ENCODE measurements around the gene PSMB10. TPM values are rescaled to one million over a fixed set of nuclear protein-coding genes. Genes with fewer than 3 reads are reported as not detected.

Gene PSMB10
- total and polyA plus RNA-seq, 2 of the 8 experiments (the other 6 are each of a cell fraction or from before 2014, with no cell fraction given) = 32.1 to 61.9 TPM

GRCh38 chr16:67892375-67892774, 44.3 kb downstream of the PSMB10 start:
- H3K79me1 ChIP-seq (ENCODE audit: low read depth, low read length) = peaks cover 13% of the 10 kb centered on the region; the same call in 1 of the 2 replicates
- FAIRE-seq = no peak
- no peak overlapping the region for H2BK12ac ChIP-seq (ENCODE audit: low read depth, low read length)
- H4K8ac ChIP-seq (ENCODE audit: extremely low read depth, insufficient read depth, low read length) = no peak overlapping the region
- H2AK5ac ChIP-seq (ENCODE audit: low read depth, low read length) = no peak overlapping the region
- H3K36me3 ChIP-seq (ENCODE audit: control insufficient read depth in 2 of 4, insufficient read depth in 4 of 4, low read length in 3 of 4) = no peaks in the 10 kb centered on the region
- no peak overlapping the region for H3K27ac ChIP-seq (ENCODE audit: low read depth, low read length)
- no peak overlapping the region for H3K4ac ChIP-seq (replicated peaks; ENCODE audit: insufficient read length, low read depth, low read length)
- no peak overlapping the region for H2BK15ac ChIP-seq (ENCODE audit: low read length)
- H3K9ac ChIP-seq (replicated peaks in 1 of 4; ENCODE audit: extremely low read depth in 1 of 4, low read depth in 3 of 4, low read length in 3 of 4) = peak overlapping the region in 2 of 4 experiments; percentile 8 to 55; a peak in 2 of 7 replicates
- H2BK5ac ChIP-seq (ENCODE audit: low read depth, low read length) = no peak overlapping the region
- H3K9me3 ChIP-seq (ENCODE audit: insufficient read depth in 2 of 2, low read depth in 1 of 2, low read length in 1 of 2) = no peaks in the 10 kb centered on the region
- H2BK120ac ChIP-seq (replicated peaks; ENCODE audit: low read depth, low read length) = peak overlapping the region; percentile 83
- H3K27me3 ChIP-seq (replicated peaks in 1 of 4; ENCODE audit: control insufficient read depth in 3 of 4, extremely low read depth in 1 of 4, insufficient read depth in 3 of 4, low read length in 3 of 4) = no peaks in the 10 kb centered on the region
- H4K20me1 ChIP-seq (replicated peaks in 1 of 2; ENCODE audit: control insufficient read depth in 1 of 2, insufficient read depth in 2 of 2, low read length in 2 of 2) = peaks cover 0 to 1% of the 10 kb centered on the region in 2 experiments
- CTCF ChIA-PET (ENCODE audit: partially characterized antibody) = interaction anchor here (1.3 to 21.8 kb wide), 4 partner anchors 9 to 148 kb away, joined by 3 to 623 read pairs (median 8); partner anchors contain the start of genes CTRL, LCAT and PSMB10
- H3K23me2 ChIP-seq (ENCODE audit: low read depth, low read length) = peaks cover 4% of the 10 kb centered on the region
- H3K14ac ChIP-seq (ENCODE audit: insufficient read length) = no peak overlapping the region
- H3K4me2 ChIP-seq (ENCODE audit: insufficient read depth in 1 of 2, low read depth in 2 of 2, low read length in 2 of 2) = peak overlapping the region; percentile 40 to 59
- POLR2A ChIA-PET (ENCODE audit: partially characterized antibody) = interaction anchor here (0.8 to 2.6 kb wide), 13 partner anchors 8 to 634 kb away, joined by 3 to 25 read pairs (median 4); partner anchors contain the start of genes CTRL, EDC4, NRN1L and NUTF2
- H4K91ac ChIP-seq (replicated peaks; ENCODE audit: insufficient read length, low read length) = no peak overlapping the region
- 67% methylated on average over 5 of the region's 5 CpGs; no CpG with 5 or more reads in 1 of the 2 experiments for WGBS, 2 experiments (ENCODE audit: extremely low coverage in 1 of 2, insufficient coverage in 1 of 2, insufficient read length in 1 of 2, insufficient replicate concordance in 2 of 2, low coverage in 1 of 2, low lambda C conversion rate in 2 of 2, missing lambda C conversion rate in 1 of 2)
- no peak overlapping the region for H3K56ac ChIP-seq (replicated peaks; ENCODE audit: insufficient read length, low read depth, low read length)
- no peak overlapping the region for H3K18ac ChIP-seq (ENCODE audit: extremely low read depth, low read length)
- no peak overlapping the region for H2AFZ ChIP-seq (ENCODE audit: low read length)
- no peak for DNase-seq (ENCODE audit: low read depth in 1 of 2, low spot score in 2 of 2)
- no peak overlapping the region for H3K23ac ChIP-seq (ENCODE audit: insufficient read length)
- H3K79me2 ChIP-seq (ENCODE audit: control insufficient read depth in 1 of 2, insufficient read depth in 2 of 2, low read length in 2 of 2) = peaks cover 11 to 31% of the 10 kb centered on the region in 2 experiments
- H4K5ac ChIP-seq (ENCODE audit: insufficient read length, low read depth, low read length) = peak overlapping the region; percentile 94
- H3K4me3 ChIP-seq (ENCODE audit: extremely low read depth in 1 of 4, insufficient read depth in 2 of 4, low read depth in 3 of 4, low read length in 4 of 4) = peak overlapping the region; percentile 18 to 62 (median 28); a peak in 7 of 8 replicates
- H3K4me1 ChIP-seq (replicated peaks in 1 of 4; ENCODE audit: control insufficient read depth in 3 of 4, insufficient read depth in 4 of 4, low read length in 3 of 4) = peaks cover 0 to 10% (median 7%) of the 10 kb centered on the region in 4 experiments; a peak in 4 of 7 replicates
- no peak overlapping the region for H2BK20ac ChIP-seq (ENCODE audit: low read length)
- no peak for TF ChIP-seq KDM4A (IDR thresholded peaks at IDR 0.05; ENCODE audit: low read depth, low read length, severe bottlenecking)
- TF ChIP-seq BCL11A (IDR thresholded peaks at IDR 0.05; ENCODE audit: low read depth in 2 of 2, low read length in 2 of 2) = no peak
- no peak for TF ChIP-seq BRCA1 (IDR thresholded peaks at IDR 0.05; ENCODE audit: low read depth, low read length)
- TF ChIP-seq CTBP2 (IDR thresholded peaks at IDR 0.05; ENCODE audit: borderline replicate concordance, insufficient read depth, insufficient read length, low read length) = no peak
- TF ChIP-seq RXRA (IDR thresholded peaks at IDR 0.05; ENCODE audit: insufficient read depth, low read depth, low read length) = no peak
- TF ChIP-seq RAD21 (IDR thresholded peaks at IDR 0.05 in 1 of 2, conservative IDR thresholded peaks at IDR 0.05 in 1 of 2; ENCODE audit: low read depth in 2 of 2, low read length in 2 of 2) = no peak
- TF ChIP-seq SAP30 (IDR thresholded peaks at IDR 0.05; ENCODE audit: insufficient read depth, insufficient replicate concordance, low read length) = no peak

Measured in H1 (cell line).